HG03108 (cell line): ENCODE results near the gene ACAA1.
"Not testable (repeated sequence)": the region's sequence is repeated elsewhere in the genome, so short reads cannot be mapped to it uniquely, and the experiment has no call there.

Experiments used
- ATAC-seq: cut with Tn5 transposase; IDR thresholded peaks from one replicate; pipeline ENCODE4 v1.9.1; 2021; ENCODE audit warnings: moderate library complexity; ENCODE audit not compliant: unreplicated experiment

ACAA1 gene

GRCh38 chr3:38107911-38108648 lies 28.8 kb downstream of the ACAA1 start:
- no peak for ATAC-seq

- ATAC-seq: no peak
Measured at GRCh38 chr3:38105525-38105924, 31.4 kb downstream of the ACAA1 start.

GRCh38 chr3:38102444-38102814 lies 34.5 kb downstream of the ACAA1 start:
- ATAC-seq: no peak

- no peak for ATAC-seq
Measured at GRCh38 chr3:38101811-38102443, 35.0 kb downstream of the ACAA1 start.

GRCh38 chr3:38100498-38100897 lies 36.4 kb downstream of the ACAA1 start:
- no peak for ATAC-seq

- no peak for ATAC-seq
Measured at GRCh38 chr3:38099518-38099917, 37.4 kb downstream of the ACAA1 start.

- ATAC-seq: no peak
Measured at GRCh38 chr3:38098376-38098723, 38.6 kb downstream of the ACAA1 start.

- no peak for ATAC-seq
Measured at GRCh38 chr3:38097446-38098375, 39.2 kb downstream of the ACAA1 start.

- no peak for ATAC-seq
Measured at GRCh38 chr3:38095669-38096483, 41.1 kb downstream of the ACAA1 start.

GRCh38 chr3:38094999-38095398 lies 41.9 kb downstream of the ACAA1 start:
- no peak for ATAC-seq

- no peak for ATAC-seq
Measured at GRCh38 chr3:38090453-38090852, 46.5 kb downstream of the ACAA1 start.

GRCh38 chr3:38089163-38089562 lies 47.8 kb downstream of the ACAA1 start:
- no peak for ATAC-seq

GRCh38 chr3:38088126-38089078 lies 48.5 kb downstream of the ACAA1 start:
- no peak for ATAC-seq

GRCh38 chr3:38087278-38087677 lies 49.6 kb downstream of the ACAA1 start:
- ATAC-seq: not testable (repeated sequence)

GRCh38 chr3:38086496-38086895 lies 50.4 kb downstream of the ACAA1 start:
- no peak for ATAC-seq

- no peak for ATAC-seq
Measured at GRCh38 chr3:38085943-38086324, 51.0 kb downstream of the ACAA1 start.

- ATAC-seq: no peak
Measured at GRCh38 chr3:38085311-38085942, 51.5 kb downstream of the ACAA1 start.

GRCh38 chr3:38084334-38085310 lies 52.3 kb downstream of the ACAA1 start:
- no peak for ATAC-seq
